ENCODE results near the gene RPS6KA1. TPM values are rescaled to one million over a fixed set of nuclear protein-coding genes. Genes with fewer than 3 reads are reported as not detected.

The RPS6KA1 gene
- total and polyA plus RNA-seq, 2 of the 8 experiments (the other 6 are each of a cell fraction or from before 2014, with no cell fraction given): 44.3 to 55.0 TPM

- Histone ChIP-seq H3K4ac (replicated peaks; ENCODE audit: insufficient read length, low read depth, low read length) (no peak overlapping the region), H2AK5ac (ENCODE audit: low read depth, low read length) (no peak overlapping the region), H2BK20ac (ENCODE audit: low read length) (no peak overlapping the region), H3K27ac (ENCODE audit: low read depth, low read length) (no peak overlapping the region), H2BK5ac (ENCODE audit: low read depth, low read length) (no peak overlapping the region), H3K23me2 (ENCODE audit: low read depth, low read length) (no peaks in the 10 kb centered on the region), H2BK15ac (ENCODE audit: low read length) (no peak overlapping the region), H3K18ac (ENCODE audit: extremely low read depth, low read length) (no peak overlapping the region), H3K36me3 (ENCODE audit: control insufficient read depth in 2 of 4, insufficient read depth in 4 of 4, low read length in 3 of 4) (peaks cover 5 to 40% (median 12%) of the 10 kb centered on the region in 4 experiments; a peak in 7 of 8 replicates), H3K27me3 (replicated peaks in 1 of 4; ENCODE audit: control insufficient read depth in 3 of 4, extremely low read depth in 1 of 4, insufficient read depth in 3 of 4, low read length in 3 of 4) (no peaks in the 10 kb centered on the region), H4K8ac (ENCODE audit: extremely low read depth, insufficient read depth, low read length) (no peak overlapping the region; the same call in 1 of the 2 replicates), H4K5ac (ENCODE audit: insufficient read length, low read depth, low read length) (no peak overlapping the region), H3K23ac (ENCODE audit: insufficient read length) (no peak overlapping the region), H4K20me1 (replicated peaks in 1 of 2; ENCODE audit: control insufficient read depth in 1 of 2, insufficient read depth in 2 of 2, low read length in 2 of 2) (peaks cover 0 to 3% of the 10 kb centered on the region in 2 experiments), H3K4me3 (ENCODE audit: extremely low read depth in 1 of 4, insufficient read depth in 2 of 4, low read depth in 3 of 4, low read length in 4 of 4) (no peak overlapping the region), H3K4me1 (replicated peaks in 1 of 4; ENCODE audit: control insufficient read depth in 3 of 4, insufficient read depth in 4 of 4, low read length in 3 of 4) (no peaks in the 10 kb centered on the region), H3K14ac (ENCODE audit: insufficient read length) (no peak overlapping the region), H3K79me2 (ENCODE audit: control insufficient read depth in 1 of 2, insufficient read depth in 2 of 2, low read length in 2 of 2) (no peaks in the 10 kb centered on the region), H4K91ac (replicated peaks; ENCODE audit: insufficient read length, low read length) (no peak overlapping the region), H2AFZ (ENCODE audit: low read length) (no peak overlapping the region), H2BK120ac (replicated peaks; ENCODE audit: low read depth, low read length) (no peak overlapping the region), H2BK12ac (ENCODE audit: low read depth, low read length) (no peak overlapping the region), H3K79me1 (ENCODE audit: low read depth, low read length) (no peaks in the 10 kb centered on the region), H3K4me2 (ENCODE audit: insufficient read depth in 1 of 2, low read depth in 2 of 2, low read length in 2 of 2) (no peak overlapping the region), H3K9ac (replicated peaks in 1 of 4; ENCODE audit: extremely low read depth in 1 of 4, low read depth in 3 of 4, low read length in 3 of 4) (no peak overlapping the region), H3K9me3 (ENCODE audit: insufficient read depth in 2 of 2, low read depth in 1 of 2, low read length in 1 of 2) (no peaks in the 10 kb centered on the region), H3K56ac (replicated peaks; ENCODE audit: insufficient read length, low read depth, low read length) (no peak overlapping the region)
- DNase-seq (ENCODE audit: low read depth in 1 of 2, low spot score in 2 of 2) (no peak), FAIRE-seq (no peak)
- no peak for TF ChIP-seq BACH1 (IDR thresholded peaks at IDR 0.05; ENCODE audit: low read length)
- no peak for TF ChIP-seq BCL11A (IDR thresholded peaks at IDR 0.05; ENCODE audit: low read depth in 2 of 2, low read length in 2 of 2)
- TF ChIP-seq GABPA (IDR thresholded peaks at IDR 0.05; ENCODE audit: borderline replicate concordance, insufficient read depth, low read length): no peak
- no peak for TF ChIP-seq POLR2A (IDR thresholded peaks at IDR 0.05; ENCODE audit: control extremely low read depth in 1 of 2, low read depth in 2 of 2, low read length in 2 of 2)
- no peak for TF ChIP-seq SUZ12 (IDR thresholded peaks at IDR 0.05; ENCODE audit: low read length)
- TF ChIP-seq TAF7 (optimal IDR thresholded peaks at IDR 0.05; ENCODE audit: borderline replicate concordance, low read depth, low read length): no peak
- TF ChIP-seq RNF2 (IDR thresholded peaks at IDR 0.05; ENCODE audit: borderline replicate concordance, low read depth, low read length, missing control alignments, poor library complexity, severe bottlenecking): no peak
- TF ChIP-seq POLR2AphosphoS5 (IDR thresholded peaks at IDR 0.05; ENCODE audit: low read depth, low read length): no peak
- no peak for TF ChIP-seq FOSL1 (IDR thresholded peaks at IDR 0.05; ENCODE audit: insufficient read depth, low read depth, low read length)
- TF ChIP-seq NRF1 (IDR thresholded peaks at IDR 0.05; ENCODE audit: low read depth, low read length): no peak
- 90% methylated on average over 14 of the region's 14 CpGs; no CpG with 5 or more reads in 1 of the 2 experiments for WGBS, 2 experiments (ENCODE audit: extremely low coverage in 1 of 2, insufficient coverage in 1 of 2, insufficient read length in 1 of 2, insufficient replicate concordance in 2 of 2, low coverage in 1 of 2, low lambda C conversion rate in 2 of 2, missing lambda C conversion rate in 1 of 2)
- POLR2A ChIA-PET (ENCODE audit: partially characterized antibody): no interaction called here
- CTCF ChIA-PET (ENCODE audit: partially characterized antibody): interaction anchor here (1.9 to 7.6 kb wide), 2 partner anchors 14 to 48 kb away, joined by 5 to 81 read pairs; no protein-coding TSS in a partner anchor
Measured at GRCh38 chr1:26553942-26554682, 24.6 kb downstream of the RPS6KA1 start.

All from H1 (cell line).